ENCODE results near the gene LGALSL. TPM values are rescaled to one million over a fixed set of nuclear protein-coding genes. Genes with fewer than 3 reads are reported as not detected.

Gene LGALSL
- total RNA-seq, 1 experiment from 2014 or later = 13.0 TPM

DNA sequence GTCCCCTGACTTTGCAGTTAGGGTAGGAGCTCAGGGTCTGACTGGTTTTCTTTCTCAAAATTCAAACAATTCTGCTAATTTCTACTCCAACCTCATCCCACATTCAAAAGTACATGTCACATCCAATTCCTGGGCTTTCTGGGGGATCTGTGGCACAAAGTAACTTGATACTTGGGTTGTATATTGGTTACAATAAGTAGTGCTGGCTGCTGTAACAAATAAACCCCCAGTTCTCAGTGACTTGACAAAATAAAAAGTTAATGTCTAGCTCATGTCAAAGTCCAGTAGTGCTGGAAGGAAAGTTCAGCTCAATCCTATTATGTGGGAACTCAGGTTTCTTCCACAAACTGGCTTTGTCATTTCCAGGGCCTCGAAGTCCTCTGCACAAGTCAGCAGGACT, 23.1 kb downstream of the LGALSL start:
- no peaks in the 10 kb centered on the region for H3K9me2 ChIP-seq (ENCODE audit: insufficient read depth)
- ChIA-PET CTCF (no interaction called here), POLR2A (ENCODE audit: unreplicated experiment) (no interaction called here)
- no peaks in the 10 kb centered on the region for H3K79me2 ChIP-seq (ENCODE audit: low read depth)
- no peak overlapping the region for H3K27ac ChIP-seq
- DNase-seq = no peak
- H4K20me1 ChIP-seq (ENCODE audit: insufficient read depth) = no peaks in the 10 kb centered on the region
- no peaks in the 10 kb centered on the region for H3K36me3 ChIP-seq (ENCODE audit: low read depth)
- no peak overlapping the region for H3K4me3 ChIP-seq
- no peak for TF ChIP-seq EZH2 (IDR thresholded peaks at IDR 0.05; ENCODE audit: low read depth)
- TF ChIP-seq, protein P1, sequence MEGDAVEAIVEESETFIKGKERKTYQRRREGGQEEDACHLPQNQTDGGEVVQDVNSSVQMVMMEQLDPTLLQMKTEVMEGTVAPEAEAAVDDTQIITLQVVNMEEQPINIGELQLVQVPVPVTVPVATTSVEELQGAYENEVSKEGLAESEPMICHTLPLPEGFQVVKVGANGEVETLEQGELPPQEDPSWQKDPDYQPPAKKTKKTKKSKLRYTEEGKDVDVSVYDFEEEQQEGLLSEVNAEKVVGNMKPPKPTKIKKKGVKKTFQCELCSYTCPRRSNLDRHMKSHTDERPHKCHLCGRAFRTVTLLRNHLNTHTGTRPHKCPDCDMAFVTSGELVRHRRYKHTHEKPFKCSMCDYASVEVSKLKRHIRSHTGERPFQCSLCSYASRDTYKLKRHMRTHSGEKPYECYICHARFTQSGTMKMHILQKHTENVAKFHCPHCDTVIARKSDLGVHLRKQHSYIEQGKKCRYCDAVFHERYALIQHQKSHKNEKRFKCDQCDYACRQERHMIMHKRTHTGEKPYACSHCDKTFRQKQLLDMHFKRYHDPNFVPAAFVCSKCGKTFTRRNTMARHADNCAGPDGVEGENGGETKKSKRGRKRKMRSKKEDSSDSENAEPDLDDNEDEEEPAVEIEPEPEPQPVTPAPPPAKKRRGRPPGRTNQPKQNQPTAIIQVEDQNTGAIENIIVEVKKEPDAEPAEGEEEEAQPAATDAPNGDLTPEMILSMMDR (conservative IDR thresholded peaks at IDR 0.05) = no peak
- H2AFZ ChIP-seq = no peak overlapping the region
- H3K4me2 ChIP-seq = no peak overlapping the region
- intact Hi-C loops (cut with micrococcal nuclease; ENCODE audit: unreplicated experiment) = no loop called here
- no peaks in the 10 kb centered on the region for H3K4me1 ChIP-seq (replicated peaks; ENCODE audit: insufficient read depth)
- BruUV-seq (replicated peaks) = no TSS peak
- no peaks in the 10 kb centered on the region for H3F3A ChIP-seq (ENCODE audit: insufficient read depth, low read depth)
- H3K27me3 ChIP-seq (ENCODE audit: insufficient read depth, low read depth) = no peaks in the 10 kb centered on the region
- no peaks in the 10 kb centered on the region for H3K9me3 ChIP-seq (ENCODE audit: insufficient read depth, low read depth)

DNA sequence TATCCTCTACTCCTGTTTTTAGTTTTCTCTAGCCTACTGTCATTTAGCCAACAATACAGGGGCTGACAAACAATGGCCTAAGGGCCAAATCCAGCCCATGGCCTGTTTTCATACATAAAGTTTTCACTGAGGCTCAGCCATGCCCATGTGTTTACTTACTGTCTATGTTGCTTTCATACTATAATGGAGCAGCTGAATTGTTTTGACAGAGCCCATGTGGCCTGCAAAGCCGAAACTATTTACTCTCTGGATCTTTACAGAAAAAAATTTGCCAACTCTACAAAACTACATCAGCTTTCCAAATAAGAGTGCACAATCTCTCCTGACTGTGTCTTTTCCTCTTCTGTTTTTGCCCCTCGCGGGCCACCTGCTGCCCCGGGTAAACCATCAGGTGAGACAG, 24.0 kb downstream of the LGALSL start:
- no peak overlapping the region for H3K27ac ChIP-seq
- TF ChIP-seq EZH2 (IDR thresholded peaks at IDR 0.05; ENCODE audit: low read depth) = no peak
- TF ChIP-seq, protein P1 (conservative IDR thresholded peaks at IDR 0.05) = no peak
- no peak overlapping the region for H3K4me2 ChIP-seq
- no peaks in the 10 kb centered on the region for H4K20me1 ChIP-seq (ENCODE audit: insufficient read depth)
- no peaks in the 10 kb centered on the region for H3K9me2 ChIP-seq (ENCODE audit: insufficient read depth)
- peaks cover 9% of the 10 kb centered on the region for H3K4me1 ChIP-seq (replicated peaks; ENCODE audit: insufficient read depth)
- no peaks in the 10 kb centered on the region for H3K9me3 ChIP-seq (ENCODE audit: insufficient read depth, low read depth)
- H2AFZ ChIP-seq = no peak overlapping the region
- H3K27me3 ChIP-seq (ENCODE audit: insufficient read depth, low read depth) = no peaks in the 10 kb centered on the region
- no peak for DNase-seq
- intact Hi-C loops (cut with micrococcal nuclease; ENCODE audit: unreplicated experiment) = no loop called here
- no peaks in the 10 kb centered on the region for H3K36me3 ChIP-seq (ENCODE audit: low read depth)
- no peak overlapping the region for H3K4me3 ChIP-seq
- no TSS peak for BruUV-seq (replicated peaks)
- ChIA-PET POLR2A (ENCODE audit: unreplicated experiment) (no interaction called here), CTCF (no interaction called here)
- peaks cover 8% of the 10 kb centered on the region for H3F3A ChIP-seq (ENCODE audit: insufficient read depth, low read depth)
- H3K79me2 ChIP-seq (ENCODE audit: low read depth) = no peaks in the 10 kb centered on the region

DNA sequence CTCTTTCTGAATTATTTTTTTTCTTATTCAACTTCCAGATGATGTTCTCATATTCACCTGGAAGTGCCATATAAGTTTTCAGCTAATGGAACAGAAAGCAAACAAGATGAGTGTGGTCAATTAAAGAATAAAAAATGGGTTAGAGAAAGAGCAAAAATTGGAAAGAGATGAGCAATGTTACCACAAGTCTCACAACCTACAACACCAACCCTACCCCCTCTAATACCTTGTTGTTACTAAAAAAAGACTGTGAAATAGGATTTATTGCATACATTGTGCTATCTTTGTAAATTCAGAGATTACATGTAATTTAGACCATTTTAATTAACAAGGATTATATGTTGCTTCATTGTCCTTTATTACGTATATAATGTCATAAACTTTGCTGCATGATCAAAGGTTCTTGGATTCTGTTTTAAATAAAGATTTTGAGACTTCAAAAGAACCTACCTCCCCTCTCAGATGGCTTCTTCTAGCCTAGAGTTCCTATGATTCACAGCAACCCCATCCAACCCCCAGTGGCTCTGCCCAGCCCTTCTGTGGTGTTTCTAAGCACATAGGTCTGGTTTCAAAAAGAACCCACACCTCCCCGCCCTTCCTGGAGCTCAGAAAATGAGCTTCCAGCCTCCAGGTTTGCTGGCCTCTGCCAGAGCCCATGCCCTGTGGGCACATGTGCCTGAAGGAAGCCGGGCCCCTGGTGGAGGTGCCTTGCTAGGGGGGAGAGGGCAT, 24.7 kb downstream of the LGALSL start:
- peaks cover 15% of the 10 kb centered on the region for H3F3A ChIP-seq (ENCODE audit: insufficient read depth, low read depth)
- H2AFZ ChIP-seq = no peak overlapping the region
- H3K27me3 ChIP-seq (ENCODE audit: insufficient read depth, low read depth) = no peaks in the 10 kb centered on the region
- H4K20me1 ChIP-seq (ENCODE audit: insufficient read depth) = no peaks in the 10 kb centered on the region
- H3K36me3 ChIP-seq (ENCODE audit: low read depth) = no peaks in the 10 kb centered on the region
- BruUV-seq (replicated peaks) = no TSS peak
- intact Hi-C loops (cut with micrococcal nuclease; ENCODE audit: unreplicated experiment) = no loop called here
- ChIA-PET CTCF (interaction anchor here (0.5 to 1.0 kb wide), 2 partner anchors 148 to 201 kb away, joined by 3 read pairs; no protein-coding TSS in a partner anchor), POLR2A (ENCODE audit: unreplicated experiment) (no interaction called here)
- H3K27ac ChIP-seq = no peak overlapping the region
- no peak overlapping the region for H3K4me2 ChIP-seq
- no peak for TF ChIP-seq EZH2 (IDR thresholded peaks at IDR 0.05; ENCODE audit: low read depth)
- TF ChIP-seq, protein P1 (conservative IDR thresholded peaks at IDR 0.05) = no peak
- H3K4me3 ChIP-seq = no peak overlapping the region
- H3K9me3 ChIP-seq (ENCODE audit: insufficient read depth, low read depth) = no peaks in the 10 kb centered on the region
- H3K79me2 ChIP-seq (ENCODE audit: low read depth) = no peaks in the 10 kb centered on the region
- H3K9me2 ChIP-seq (ENCODE audit: insufficient read depth) = no peaks in the 10 kb centered on the region
- H3K4me1 ChIP-seq (replicated peaks; ENCODE audit: insufficient read depth) = peaks cover 15% of the 10 kb centered on the region
- DNase-seq = no peak
